ENCODE data around the gene ADGRA3. TPM values are rescaled to one million over a fixed set of nuclear protein-coding genes. Genes with fewer than 3 reads are reported as not detected.

Gene ADGRA3
- total and polyA plus RNA-seq, 2 donors (not counting 3 experiments of a cell fraction or from before 2014, with no cell fraction given) = 17.2 to 36.2 TPM

DNA sequence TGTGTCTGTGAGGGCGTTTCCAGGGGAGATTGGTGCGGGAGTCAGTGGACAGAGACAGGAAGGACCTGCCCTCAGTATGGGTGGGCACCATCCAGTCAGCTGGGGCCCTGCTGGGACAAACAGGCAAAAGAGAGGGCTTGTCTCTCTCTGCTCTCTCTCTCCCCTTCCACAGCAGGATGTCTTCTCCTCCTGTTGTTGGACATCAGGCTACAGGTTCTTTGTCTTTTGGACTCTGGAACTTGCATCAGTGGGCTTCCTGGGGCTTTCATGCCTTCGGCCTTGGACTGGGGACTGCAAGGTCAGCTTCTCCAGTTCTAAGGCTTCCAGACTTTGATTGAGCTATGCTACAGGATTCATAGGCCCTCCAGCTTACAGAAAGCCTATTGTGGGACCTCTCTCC is 59.6 kb downstream of the ADGRA3 start:
- CTCF ChIA-PET = no interaction called here
- dilution Hi-C loops (cut with MboI; ENCODE audit: extremely low pct_ligation_motif_present, low sequenced_read_pairs) = no loop called here
- no peaks in the 10 kb centered on the region for H3K9me3 ChIP-seq (replicated peaks; ENCODE audit: control insufficient read depth, insufficient read depth, low read length)

More for the DNA sequence above, 59.6 kb downstream of the ADGRA3 start:
- FAIRE-seq (no peak), DNase-seq (ENCODE audit: low read depth, low spot score) (no peak)
- BruUV-seq (replicated peaks) = no TSS peak
- TF ChIP-seq FOS (IDR thresholded peaks at IDR 0.05; ENCODE audit: borderline replicate concordance, insufficient read depth, low read length) (no peak), MYC (IDR thresholded peaks at IDR 0.05; ENCODE audit: low read depth, low read length) (no peak), GATA2 (IDR thresholded peaks at IDR 0.05; ENCODE audit: insufficient read depth, insufficient read length, low read depth, low read length) (no peak), JUN (IDR thresholded peaks at IDR 0.05; ENCODE audit: borderline replicate concordance, insufficient read depth, insufficient read length, low read depth) (no peak), EZH2 (IDR thresholded peaks at IDR 0.05; ENCODE audit: borderline replicate concordance, low read depth, low read length, severe bottlenecking) (no peak), POLR2AphosphoS5 (IDR thresholded peaks at IDR 0.05; ENCODE audit: insufficient read depth, low read depth, low read length) (no peak), POLR2A (IDR thresholded peaks at IDR 0.05; ENCODE audit: low read depth, low read length) (no peak)
- TF ChIP-seq, protein P1, sequence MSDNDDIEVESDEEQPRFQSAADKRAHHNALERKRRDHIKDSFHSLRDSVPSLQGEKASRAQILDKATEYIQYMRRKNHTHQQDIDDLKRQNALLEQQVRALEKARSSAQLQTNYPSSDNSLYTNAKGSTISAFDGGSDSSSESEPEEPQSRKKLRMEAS (IDR thresholded peaks at IDR 0.05; ENCODE audit: insufficient read depth, insufficient read length) = no peak
- TF ChIP-seq, protein P2, sequence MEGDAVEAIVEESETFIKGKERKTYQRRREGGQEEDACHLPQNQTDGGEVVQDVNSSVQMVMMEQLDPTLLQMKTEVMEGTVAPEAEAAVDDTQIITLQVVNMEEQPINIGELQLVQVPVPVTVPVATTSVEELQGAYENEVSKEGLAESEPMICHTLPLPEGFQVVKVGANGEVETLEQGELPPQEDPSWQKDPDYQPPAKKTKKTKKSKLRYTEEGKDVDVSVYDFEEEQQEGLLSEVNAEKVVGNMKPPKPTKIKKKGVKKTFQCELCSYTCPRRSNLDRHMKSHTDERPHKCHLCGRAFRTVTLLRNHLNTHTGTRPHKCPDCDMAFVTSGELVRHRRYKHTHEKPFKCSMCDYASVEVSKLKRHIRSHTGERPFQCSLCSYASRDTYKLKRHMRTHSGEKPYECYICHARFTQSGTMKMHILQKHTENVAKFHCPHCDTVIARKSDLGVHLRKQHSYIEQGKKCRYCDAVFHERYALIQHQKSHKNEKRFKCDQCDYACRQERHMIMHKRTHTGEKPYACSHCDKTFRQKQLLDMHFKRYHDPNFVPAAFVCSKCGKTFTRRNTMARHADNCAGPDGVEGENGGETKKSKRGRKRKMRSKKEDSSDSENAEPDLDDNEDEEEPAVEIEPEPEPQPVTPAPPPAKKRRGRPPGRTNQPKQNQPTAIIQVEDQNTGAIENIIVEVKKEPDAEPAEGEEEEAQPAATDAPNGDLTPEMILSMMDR (IDR thresholded peaks at IDR 0.05; ENCODE audit: extremely low read depth in 1 of 2, insufficient read depth in 1 of 2, low read depth in 1 of 2, low read length in 2 of 2) = no peak
- intact Hi-C loops (cut with micrococcal nuclease) = no loop called here
- Histone ChIP-seq H3K9ac (replicated peaks; ENCODE audit: extremely low read depth, insufficient read depth, low read length) (no peak overlapping the region), H3K4me3 (replicated peaks in 1 of 3; ENCODE audit: insufficient read depth in 1 of 3, low read depth in 1 of 3, low read length in 3 of 3) (no peak overlapping the region), H3K27ac (ENCODE audit: insufficient read depth, low read depth, low read length) (no peak overlapping the region), H3K4me2 (ENCODE audit: insufficient read depth, low read length) (no peak overlapping the region), H2AFZ (ENCODE audit: low read depth, low read length) (no peak overlapping the region), H3K4me1 (ENCODE audit: control insufficient read depth, extremely low read depth, insufficient read depth, low read length) (no peaks in the 10 kb centered on the region), H3K79me2 (ENCODE audit: control insufficient read depth, insufficient read depth, low read length) (no peaks in the 10 kb centered on the region), H3K27me3 (ENCODE audit: control insufficient read depth in 2 of 2, insufficient read depth in 2 of 2, low read length in 2 of 2) (no peaks in the 10 kb centered on the region), H3K36me3 (ENCODE audit: control insufficient read depth in 2 of 2, extremely low read depth in 1 of 2, insufficient read depth in 2 of 2, low read length in 2 of 2) (no peaks in the 10 kb centered on the region), H4K20me1 (replicated peaks; ENCODE audit: control insufficient read depth, extremely low read depth, insufficient read depth, low read length) (no peaks in the 10 kb centered on the region), H3K9me1 (replicated peaks; ENCODE audit: control insufficient read depth, extremely low read depth, insufficient read depth, low read length) (no peaks in the 10 kb centered on the region)
- POLR2A ChIA-PET = no interaction called here

All from endothelial cell of umbilical vein (primary cell).